SK-N-SH treated with all-trans-retinoic acid at 6 μM for 48 hours (cell line): ENCODE data around the gene MRPS27.

Experiments used
- ATAC-seq: fragments of 200-7000 bp; cut with Tn5 transposase; 3 replicates; pipeline ENCODE4 v1.9.1; 2020; ENCODE audit warnings: mild to moderate bottlenecking, moderate library complexity
- ARNTL ChIP-seq: fragments of 450-650 bp; formaldehyde crosslinking; IDR thresholded peaks from 2 replicates; pipeline ENCODE4 v1.5.0; 2020; ENCODE audit warnings: low read depth, mild to moderate bottlenecking, moderate library complexity, borderline replicate concordance
- BACH2 ChIP-seq: fragments of 250-450 bp; sonication (Bioruptor Pico); IDR thresholded peaks from 2 replicates; pipeline ENCODE4 v1.9.0; 2021; ENCODE audit warnings: mild to moderate bottlenecking, borderline replicate concordance
- CSDC2 ChIP-seq: fragments of 250-450 bp; sonication (Bioruptor Pico); IDR thresholded peaks from 2 replicates; pipeline ENCODE4 v1.5.0; 2020; ENCODE audit warnings: mild to moderate bottlenecking, moderate library complexity
- ESRRG ChIP-seq: fragments of 250-450 bp; sonication (Bioruptor Pico); IDR thresholded peaks from 2 replicates; pipeline ENCODE4 v1.6.1; 2021; ENCODE audit warnings: mild to moderate bottlenecking
- GLIS3 ChIP-seq: fragments of 250-450 bp; sonication (Bioruptor Pico); IDR thresholded peaks from 2 replicates; pipeline ENCODE4 v1.5.0; 2020; ENCODE audit warnings: mild to moderate bottlenecking, moderate library complexity
- ISL1 ChIP-seq: fragments of 250-450 bp; sonication (Bioruptor Pico); IDR thresholded peaks from 2 replicates; pipeline ENCODE4 v2.1.2; 2022; ENCODE audit warnings: mild to moderate bottlenecking, moderate library complexity
- OSR1 ChIP-seq: fragments of 250-450 bp; sonication (Bioruptor Pico); IDR thresholded peaks from 2 replicates; pipeline ENCODE4 v1.8.0; 2022; ENCODE audit warnings: moderate library complexity, mild to moderate bottlenecking, inconsistent platforms
- RARB ChIP-seq: fragments of 250-450 bp; sonication (Bioruptor Pico); IDR thresholded peaks from 2 replicates; pipeline ENCODE4 v1.8.0; 2021; ENCODE audit warnings: mild to moderate bottlenecking, moderate library complexity
- SNAI2 ChIP-seq: fragments of 250-450 bp; sonication (Bioruptor Pico); IDR thresholded peaks from 2 replicates; pipeline ENCODE4 v1.5.0; 2020; ENCODE audit warnings: mild to moderate bottlenecking, moderate library complexity
- TCF4 ChIP-seq: fragments of 250-450 bp; sonication (Bioruptor Pico); IDR thresholded peaks from 2 replicates; pipeline ENCODE4 v1.8.0; 2021; ENCODE audit warnings: mild to moderate bottlenecking, moderate library complexity, borderline replicate concordance
- TOX ChIP-seq: fragments of 250-450 bp; sonication (Bioruptor Pico); IDR thresholded peaks from 2 replicates; pipeline ENCODE4 v1.8.0; 2021; ENCODE audit warnings: mild to moderate bottlenecking, moderate library complexity, borderline replicate concordance
- ZC3H10 ChIP-seq: fragments of 250-450 bp; sonication (Bioruptor Pico); IDR thresholded peaks from 2 replicates; pipeline ENCODE4 v1.5.1; 2021; ENCODE audit warnings: mild to moderate bottlenecking, moderate library complexity
- ZFP3 ChIP-seq: fragments of 250-450 bp; sonication (Bioruptor Pico); IDR thresholded peaks from 2 replicates; pipeline ENCODE4 v1.5.0; 2020; ENCODE audit warnings: mild to moderate bottlenecking, moderate library complexity
- ZFP30 ChIP-seq: fragments of 450-650 bp; formaldehyde crosslinking; IDR thresholded peaks from 2 replicates; pipeline ENCODE4 v1.5.0; 2022; ENCODE audit warnings: mild to moderate bottlenecking, moderate library complexity
- ZNF565 ChIP-seq: fragments of 450-650 bp; formaldehyde crosslinking; conservative IDR thresholded peaks from 2 replicates; pipeline ENCODE4 v1.5.0; 2020; ENCODE audit warnings: low read depth, mild to moderate bottlenecking, moderate library complexity
- ZNF8 ChIP-seq: fragments of 450-650 bp; formaldehyde crosslinking; IDR thresholded peaks from 2 replicates; pipeline ENCODE4 v1.5.0; 2020; ENCODE audit warnings: mild to moderate bottlenecking, moderate library complexity
- TF ChIP-seq, protein P1 (sequence below): fragments of 250-450 bp; sonication (Bioruptor Pico); IDR thresholded peaks from 2 replicates; pipeline ENCODE4 v1.5.1; 2021; ENCODE audit warnings: mild to moderate bottlenecking, moderate library complexity
- TF ChIP-seq, protein P2 (sequence below): fragments of 250-450 bp; sonication (Bioruptor Pico); IDR thresholded peaks from 2 replicates; pipeline ENCODE4 v1.8.0; 2021; ENCODE audit warnings: low read depth, mild to moderate bottlenecking, moderate library complexity, borderline replicate concordance
- TF ChIP-seq, protein P3 (sequence below): fragments of 250-450 bp; sonication (Bioruptor Pico); IDR thresholded peaks from 2 replicates; pipeline ENCODE4 v1.5.1; 2020; ENCODE audit warnings: low read depth, mild to moderate bottlenecking, moderate library complexity
- TF ChIP-seq, protein P4 (sequence below): fragments of 250-450 bp; sonication (Bioruptor Pico); IDR thresholded peaks from 2 replicates; pipeline ENCODE4 v1.8.0; 2020; ENCODE audit warnings: mild to moderate bottlenecking, moderate library complexity, borderline replicate concordance
- TF ChIP-seq, protein P5 (sequence below): fragments of 250-450 bp; sonication (Bioruptor Pico); IDR thresholded peaks from 2 replicates; pipeline ENCODE4 v1.5.0; 2020; ENCODE audit warnings: mild to moderate bottlenecking, moderate library complexity

Gene MRPS27

DNA sequence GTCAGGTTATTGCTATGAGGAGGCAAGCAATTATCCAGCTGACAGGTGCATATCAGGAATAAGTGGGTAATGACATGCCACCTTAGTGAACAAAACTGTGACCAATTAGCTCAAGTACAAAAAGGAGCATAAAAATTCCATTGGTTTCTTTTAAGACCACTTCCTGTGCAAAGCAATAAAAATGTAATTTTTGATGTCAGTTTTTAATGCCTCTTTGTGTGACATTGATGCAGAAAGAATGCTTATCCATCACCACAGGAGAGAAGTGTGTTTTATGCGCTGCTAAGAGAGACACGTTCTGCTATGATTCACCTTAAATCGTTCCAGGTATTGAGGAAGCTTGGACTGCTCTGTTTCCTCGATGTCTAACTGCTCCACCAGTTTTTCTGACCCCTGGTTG is 96.7 kb downstream of the MRPS27 start:
- ATAC-seq, result no peak
- TF ChIP-seq BACH2 (CRISPR knock-in tag), result no peak
- TF ChIP-seq, protein P1, sequence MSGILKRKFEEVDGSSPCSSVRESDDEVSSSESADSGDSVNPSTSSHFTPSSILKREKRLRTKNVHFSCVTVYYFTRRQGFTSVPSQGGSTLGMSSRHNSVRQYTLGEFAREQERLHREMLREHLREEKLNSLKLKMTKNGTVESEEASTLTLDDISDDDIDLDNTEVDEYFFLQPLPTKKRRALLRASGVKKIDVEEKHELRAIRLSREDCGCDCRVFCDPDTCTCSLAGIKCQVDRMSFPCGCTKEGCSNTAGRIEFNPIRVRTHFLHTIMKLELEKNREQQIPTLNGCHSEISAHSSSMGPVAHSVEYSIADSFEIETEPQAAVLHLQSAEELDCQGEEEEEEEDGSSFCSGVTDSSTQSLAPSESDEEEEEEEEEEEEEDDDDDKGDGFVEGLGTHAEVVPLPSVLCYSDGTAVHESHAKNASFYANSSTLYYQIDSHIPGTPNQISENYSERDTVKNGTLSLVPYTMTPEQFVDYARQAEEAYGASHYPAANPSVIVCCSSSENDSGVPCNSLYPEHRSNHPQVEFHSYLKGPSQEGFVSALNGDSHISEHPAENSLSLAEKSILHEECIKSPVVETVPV, result no peak
- no peak for TF ChIP-seq TOX (CRISPR knock-in tag)
- TF ChIP-seq, protein P2, sequence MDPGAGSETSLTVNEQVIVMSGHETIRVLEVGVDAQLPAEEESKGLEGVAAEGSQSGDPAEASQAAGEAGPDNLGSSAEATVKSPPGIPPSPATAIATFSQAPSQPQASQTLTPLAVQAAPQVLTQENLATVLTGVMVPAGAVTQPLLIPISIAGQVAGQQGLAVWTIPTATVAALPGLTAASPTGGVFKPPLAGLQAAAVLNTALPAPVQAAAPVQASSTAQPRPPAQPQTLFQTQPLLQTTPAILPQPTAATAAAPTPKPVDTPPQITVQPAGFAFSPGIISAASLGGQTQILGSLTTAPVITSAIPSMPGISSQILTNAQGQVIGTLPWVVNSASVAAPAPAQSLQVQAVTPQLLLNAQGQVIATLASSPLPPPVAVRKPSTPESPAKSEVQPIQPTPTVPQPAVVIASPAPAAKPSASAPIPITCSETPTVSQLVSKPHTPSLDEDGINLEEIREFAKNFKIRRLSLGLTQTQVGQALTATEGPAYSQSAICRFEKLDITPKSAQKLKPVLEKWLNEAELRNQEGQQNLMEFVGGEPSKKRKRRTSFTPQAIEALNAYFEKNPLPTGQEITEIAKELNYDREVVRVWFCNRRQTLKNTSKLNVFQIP (CRISPR knock-in tag), result no peak
- TF ChIP-seq ARNTL (CRISPR knock-in tag), result no peak
- TF ChIP-seq, protein P3, sequence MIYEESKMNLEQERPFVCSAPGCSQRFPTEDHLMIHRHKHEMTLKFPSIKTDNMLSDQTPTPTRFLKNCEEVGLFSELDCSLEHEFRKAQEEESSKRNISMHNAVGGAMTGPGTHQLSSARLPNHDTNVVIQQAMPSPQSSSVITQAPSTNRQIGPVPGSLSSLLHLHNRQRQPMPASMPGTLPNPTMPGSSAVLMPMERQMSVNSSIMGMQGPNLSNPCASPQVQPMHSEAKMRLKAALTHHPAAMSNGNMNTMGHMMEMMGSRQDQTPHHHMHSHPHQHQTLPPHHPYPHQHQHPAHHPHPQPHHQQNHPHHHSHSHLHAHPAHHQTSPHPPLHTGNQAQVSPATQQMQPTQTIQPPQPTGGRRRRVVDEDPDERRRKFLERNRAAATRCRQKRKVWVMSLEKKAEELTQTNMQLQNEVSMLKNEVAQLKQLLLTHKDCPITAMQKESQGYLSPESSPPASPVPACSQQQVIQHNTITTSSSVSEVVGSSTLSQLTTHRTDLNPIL (CRISPR knock-in tag), result no peak
- no peak for TF ChIP-seq ISL1 (CRISPR knock-in tag)
- no peak for TF ChIP-seq ESRRG
- TF ChIP-seq GLIS3 (CRISPR knock-in tag), result no peak
- TF ChIP-seq ZNF8, result no peak
- no peak for TF ChIP-seq ZC3H10 (CRISPR knock-in tag)
- no peak for TF ChIP-seq SNAI2 (CRISPR knock-in tag)
- TF ChIP-seq ZFP30 (CRISPR knock-in tag), result no peak
- TF ChIP-seq, all 23 proteins: peak for 0

DNA sequence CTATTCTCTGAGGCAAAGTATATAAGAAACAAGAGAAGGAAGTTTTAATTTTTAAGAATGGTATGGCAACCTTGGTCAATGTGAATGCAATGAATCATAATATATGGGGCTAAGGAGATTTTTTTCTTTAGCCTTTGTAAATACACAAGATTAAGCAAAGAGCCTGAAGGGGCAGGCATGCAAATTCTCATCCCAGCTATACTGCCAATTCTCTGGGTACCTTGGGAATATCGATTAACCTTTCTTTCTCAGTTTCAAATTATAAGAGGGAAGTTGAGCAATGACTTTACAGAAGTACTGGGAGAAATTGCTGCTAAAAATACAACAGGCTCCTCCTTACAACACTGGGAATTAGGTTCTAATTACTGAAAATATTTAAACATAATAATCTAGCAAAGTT is 97.5 kb downstream of the MRPS27 start:
- no peak for ATAC-seq
- TF ChIP-seq ARNTL (CRISPR knock-in tag), result no peak
- TF ChIP-seq, protein P4, sequence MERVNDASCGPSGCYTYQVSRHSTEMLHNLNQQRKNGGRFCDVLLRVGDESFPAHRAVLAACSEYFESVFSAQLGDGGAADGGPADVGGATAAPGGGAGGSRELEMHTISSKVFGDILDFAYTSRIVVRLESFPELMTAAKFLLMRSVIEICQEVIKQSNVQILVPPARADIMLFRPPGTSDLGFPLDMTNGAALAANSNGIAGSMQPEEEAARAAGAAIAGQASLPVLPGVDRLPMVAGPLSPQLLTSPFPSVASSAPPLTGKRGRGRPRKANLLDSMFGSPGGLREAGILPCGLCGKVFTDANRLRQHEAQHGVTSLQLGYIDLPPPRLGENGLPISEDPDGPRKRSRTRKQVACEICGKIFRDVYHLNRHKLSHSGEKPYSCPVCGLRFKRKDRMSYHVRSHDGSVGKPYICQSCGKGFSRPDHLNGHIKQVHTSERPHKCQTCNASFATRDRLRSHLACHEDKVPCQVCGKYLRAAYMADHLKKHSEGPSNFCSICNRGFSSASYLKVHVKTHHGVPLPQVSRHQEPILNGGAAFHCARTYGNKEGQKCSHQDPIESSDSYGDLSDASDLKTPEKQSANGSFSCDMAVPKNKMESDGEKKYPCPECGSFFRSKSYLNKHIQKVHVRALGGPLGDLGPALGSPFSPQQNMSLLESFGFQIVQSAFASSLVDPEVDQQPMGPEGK, result no peak
- no peak for TF ChIP-seq ZC3H10 (CRISPR knock-in tag)
- TF ChIP-seq, protein P3 (CRISPR knock-in tag), result no peak
- TF ChIP-seq TCF4 (CRISPR knock-in tag), result no peak
- no peak for TF ChIP-seq ZNF565 (CRISPR knock-in tag)
- TF ChIP-seq, protein P2 (CRISPR knock-in tag), result no peak
- no peak for TF ChIP-seq ESRRG
- no peak for TF ChIP-seq OSR1
- no peak for TF ChIP-seq TOX (CRISPR knock-in tag)
- TF ChIP-seq GLIS3 (CRISPR knock-in tag), result no peak
- TF ChIP-seq ZFP30 (CRISPR knock-in tag), result no peak
- TF ChIP-seq, protein P1, result no peak
- no peak for TF ChIP-seq ZFP3 (CRISPR knock-in tag)
- TF ChIP-seq, protein P5, sequence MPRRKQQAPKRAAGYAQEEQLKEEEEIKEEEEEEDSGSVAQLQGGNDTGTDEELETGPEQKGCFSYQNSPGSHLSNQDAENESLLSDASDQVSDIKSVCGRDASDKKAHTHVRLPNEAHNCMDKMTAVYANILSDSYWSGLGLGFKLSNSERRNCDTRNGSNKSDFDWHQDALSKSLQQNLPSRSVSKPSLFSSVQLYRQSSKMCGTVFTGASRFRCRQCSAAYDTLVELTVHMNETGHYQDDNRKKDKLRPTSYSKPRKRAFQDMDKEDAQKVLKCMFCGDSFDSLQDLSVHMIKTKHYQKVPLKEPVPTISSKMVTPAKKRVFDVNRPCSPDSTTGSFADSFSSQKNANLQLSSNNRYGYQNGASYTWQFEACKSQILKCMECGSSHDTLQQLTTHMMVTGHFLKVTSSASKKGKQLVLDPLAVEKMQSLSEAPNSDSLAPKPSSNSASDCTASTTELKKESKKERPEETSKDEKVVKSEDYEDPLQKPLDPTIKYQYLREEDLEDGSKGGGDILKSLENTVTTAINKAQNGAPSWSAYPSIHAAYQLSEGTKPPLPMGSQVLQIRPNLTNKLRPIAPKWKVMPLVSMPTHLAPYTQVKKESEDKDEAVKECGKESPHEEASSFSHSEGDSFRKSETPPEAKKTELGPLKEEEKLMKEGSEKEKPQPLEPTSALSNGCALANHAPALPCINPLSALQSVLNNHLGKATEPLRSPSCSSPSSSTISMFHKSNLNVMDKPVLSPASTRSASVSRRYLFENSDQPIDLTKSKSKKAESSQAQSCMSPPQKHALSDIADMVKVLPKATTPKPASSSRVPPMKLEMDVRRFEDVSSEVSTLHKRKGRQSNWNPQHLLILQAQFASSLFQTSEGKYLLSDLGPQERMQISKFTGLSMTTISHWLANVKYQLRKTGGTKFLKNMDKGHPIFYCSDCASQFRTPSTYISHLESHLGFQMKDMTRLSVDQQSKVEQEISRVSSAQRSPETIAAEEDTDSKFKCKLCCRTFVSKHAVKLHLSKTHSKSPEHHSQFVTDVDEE (CRISPR knock-in tag), result no peak
- TF ChIP-seq CSDC2 (CRISPR knock-in tag), result no peak
- no peak for TF ChIP-seq ZNF8
- no peak for TF ChIP-seq RARB
- TF ChIP-seq BACH2 (CRISPR knock-in tag), result no peak
